NCI-H2227 (cell line): ENCODE data around the gene CLCN3.
"Not testable (repeated sequence)": the region's sequence is repeated elsewhere in the genome, so short reads cannot be mapped to it uniquely, and the experiment has no call there.

Source experiments
- DNase-seq: peaks from one replicate; lab custom pipeline; 2025; ENCODE audit not compliant: unreplicated experiment; lab: John Stamatoyannopoulos, UW

The CLCN3 gene

GRCh38 chr4:169652535-169652934 lies 32.2 kb downstream of the CLCN3 start:
- DNase-seq: no peak

- no peak for DNase-seq
Observed at GRCh38 chr4:169655401-169655800, 35.0 kb downstream of the CLCN3 start.

GRCh38 chr4:169657470-169658107 lies 37.2 kb downstream of the CLCN3 start:
- no peak for DNase-seq

GRCh38 chr4:169658196-169658595 lies 37.8 kb downstream of the CLCN3 start:
- DNase-seq: no peak

GRCh38 chr4:169658975-169659715 lies 38.8 kb downstream of the CLCN3 start:
- DNase-seq: no peak

- DNase-seq: peak; percentile 91
Observed at GRCh38 chr4:169659716-169660670, 39.6 kb downstream of the CLCN3 start.

GRCh38 chr4:169660929-169661328 lies 40.6 kb downstream of the CLCN3 start:
- DNase-seq: no peak

GRCh38 chr4:169661761-169662160 lies 41.4 kb downstream of the CLCN3 start:
- no peak for DNase-seq

GRCh38 chr4:169662206-169662605 lies 41.8 kb downstream of the CLCN3 start:
- DNase-seq: no peak

GRCh38 chr4:169663402-169663801 lies 43.0 kb downstream of the CLCN3 start:
- no peak for DNase-seq

- DNase-seq: no peak
Observed at GRCh38 chr4:169663831-169664230, 43.5 kb downstream of the CLCN3 start.

GRCh38 chr4:169664615-169665014 lies 44.2 kb downstream of the CLCN3 start:
- DNase-seq: no peak

- DNase-seq: no peak
Observed at GRCh38 chr4:169665046-169665737, 44.8 kb downstream of the CLCN3 start.

- no peak for DNase-seq
Observed at GRCh38 chr4:169668069-169668721, 47.8 kb downstream of the CLCN3 start.

- DNase-seq: no peak
Observed at GRCh38 chr4:169675825-169676224, 55.4 kb downstream of the CLCN3 start.

GRCh38 chr4:169677150-169677748 lies 56.9 kb downstream of the CLCN3 start:
- DNase-seq: no peak

GRCh38 chr4:169678486-169678885 lies 58.1 kb downstream of the CLCN3 start:
- DNase-seq: not testable (repeated sequence)

GRCh38 chr4:169678951-169679591 lies 58.7 kb downstream of the CLCN3 start:
- DNase-seq: not testable (repeated sequence)

- no peak for DNase-seq
Observed at GRCh38 chr4:169682372-169683047, 62.1 kb downstream of the CLCN3 start.
